Measurements from ENCODE around the gene KCNK15. TPM values are rescaled to one million over a fixed set of nuclear protein-coding genes. Genes with fewer than 3 reads are reported as not detected.
A peak's percentile ranks its signal among the peaks of the same experiment; 100 is the strongest.

The KCNK15 gene
- total RNA-seq, 1 experiment from 2014 or later, result 0.33 TPM

DNA sequence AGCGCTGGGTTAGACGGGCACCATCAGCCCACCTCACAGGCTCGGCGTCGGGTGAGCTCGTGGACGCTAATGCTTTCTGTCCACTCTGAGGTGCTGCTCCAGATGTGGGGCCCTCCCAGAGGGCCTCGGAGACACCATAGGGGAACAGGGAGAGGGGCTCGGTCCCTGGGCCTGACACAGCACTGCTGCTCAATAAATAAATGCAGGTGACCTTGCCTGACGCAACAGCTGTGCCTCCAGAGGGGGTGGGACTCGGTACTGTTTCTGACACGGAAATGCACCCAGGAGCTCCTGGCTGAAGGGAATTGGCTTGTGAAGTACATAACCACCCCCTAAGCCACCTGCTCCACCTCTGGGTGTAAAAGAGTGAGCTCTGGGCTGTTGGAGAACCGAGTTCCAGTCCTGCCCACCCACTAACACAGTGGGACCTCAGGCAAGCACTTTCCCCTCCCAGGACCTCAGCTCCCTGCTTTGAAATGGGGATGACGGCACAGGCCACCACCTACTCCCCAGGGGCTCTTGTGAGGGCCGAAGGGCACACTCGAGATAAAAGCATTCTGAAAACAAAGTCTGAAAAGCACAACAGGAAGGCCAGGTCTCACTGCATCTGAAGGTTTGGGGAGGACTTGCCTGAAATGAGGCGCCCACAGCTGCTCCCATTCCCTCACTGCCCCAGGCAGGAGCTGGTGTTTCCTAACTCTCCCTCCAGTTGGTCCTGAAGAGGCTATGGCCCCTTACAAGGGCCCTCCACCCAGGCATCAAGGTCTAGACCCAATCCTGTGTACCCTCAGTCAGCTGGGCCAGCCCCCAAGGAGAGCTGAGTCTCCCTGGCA lies 6.7 kb downstream of the KCNK15 start:
- no peak overlapping the region for H2BK20ac ChIP-seq (ENCODE audit: low read depth, low read length, poor library complexity, severe bottlenecking)
- H3K4me1 ChIP-seq (ENCODE audit: insufficient read depth, low read length), result no peaks in the 10 kb centered on the region
- H3K56ac ChIP-seq (ENCODE audit: insufficient read length, low read depth, low read length), result no peak overlapping the region
- H3K27me3 ChIP-seq (ENCODE audit: insufficient read depth, low read length), result no peaks in the 10 kb centered on the region
- no peak overlapping the region for H4K91ac ChIP-seq (ENCODE audit: insufficient read length, low read depth, low read length)
- H3K27ac ChIP-seq (ENCODE audit: insufficient read length, low read depth, low read length), result no peak overlapping the region
- 0 out of 7 replicates have a peak overlapping the region, but pooled peaks of 1 of the 3 experiments have one; percentile 16 for H3K27ac Mint-ChIP-seq
- H3K4ac ChIP-seq (ENCODE audit: low read depth, low read length), result no peak overlapping the region
- H3K4me3 Mint-ChIP-seq, result no peak overlapping the region
- H2BK120ac ChIP-seq (ENCODE audit: low read depth, low read length, poor library complexity, severe bottlenecking), result no peak overlapping the region
- H3T11ph ChIP-seq (ENCODE audit: low read length), result no peak overlapping the region
- H3K9ac ChIP-seq (ENCODE audit: extremely low read depth, insufficient read length, low read length), result no peak overlapping the region
- peaks cover 2% of the 10 kb centered on the region for H3K23me2 ChIP-seq (ENCODE audit: insufficient read length, low read depth, low read length, poor library complexity, severe bottlenecking)
- TF ChIP-seq, protein P1, sequence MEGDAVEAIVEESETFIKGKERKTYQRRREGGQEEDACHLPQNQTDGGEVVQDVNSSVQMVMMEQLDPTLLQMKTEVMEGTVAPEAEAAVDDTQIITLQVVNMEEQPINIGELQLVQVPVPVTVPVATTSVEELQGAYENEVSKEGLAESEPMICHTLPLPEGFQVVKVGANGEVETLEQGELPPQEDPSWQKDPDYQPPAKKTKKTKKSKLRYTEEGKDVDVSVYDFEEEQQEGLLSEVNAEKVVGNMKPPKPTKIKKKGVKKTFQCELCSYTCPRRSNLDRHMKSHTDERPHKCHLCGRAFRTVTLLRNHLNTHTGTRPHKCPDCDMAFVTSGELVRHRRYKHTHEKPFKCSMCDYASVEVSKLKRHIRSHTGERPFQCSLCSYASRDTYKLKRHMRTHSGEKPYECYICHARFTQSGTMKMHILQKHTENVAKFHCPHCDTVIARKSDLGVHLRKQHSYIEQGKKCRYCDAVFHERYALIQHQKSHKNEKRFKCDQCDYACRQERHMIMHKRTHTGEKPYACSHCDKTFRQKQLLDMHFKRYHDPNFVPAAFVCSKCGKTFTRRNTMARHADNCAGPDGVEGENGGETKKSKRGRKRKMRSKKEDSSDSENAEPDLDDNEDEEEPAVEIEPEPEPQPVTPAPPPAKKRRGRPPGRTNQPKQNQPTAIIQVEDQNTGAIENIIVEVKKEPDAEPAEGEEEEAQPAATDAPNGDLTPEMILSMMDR (conservative IDR thresholded peaks at IDR 0.05), result no peak
- no peak overlapping the region for H3K18ac ChIP-seq (ENCODE audit: insufficient read length, low read depth, low read length)
- no CpG with 5 or more reads among the region's 17 CpGs for WGBS (ENCODE audit: extremely low coverage, insufficient read length, low lambda C conversion rate)
- no peaks in the 10 kb centered on the region for H3K79me2 ChIP-seq (ENCODE audit: insufficient read depth, low read length)
- no peak overlapping the region for H4K8ac ChIP-seq (replicated peaks; ENCODE audit: insufficient read length, low read depth, low read length)
- no peak overlapping the region for H2AK5ac ChIP-seq (ENCODE audit: insufficient read length, low read length)
- no peak overlapping the region for H2AFZ ChIP-seq (ENCODE audit: low read length)
- DNase-seq, result no peak
- peaks cover 22% of the 10 kb centered on the region for H3K27me3 Mint-ChIP-seq (ENCODE audit: low read depth)
- no peak overlapping the region for H2BK12ac ChIP-seq (ENCODE audit: insufficient read length, low read depth, low read length)
- H3K4me2 ChIP-seq (ENCODE audit: insufficient read depth, insufficient read length, low read length), result no peak overlapping the region
- no peak overlapping the region for H4K5ac ChIP-seq (ENCODE audit: insufficient read length, low read depth, low read length)
- H3K9me3 ChIP-seq (ENCODE audit: control insufficient read depth, low read depth, low read length), result no peaks in the 10 kb centered on the region
- no peaks in the 10 kb centered on the region; a peak in 1 of 5 replicates for H3K9me3 Mint-ChIP-seq
- H3K36me3 Mint-ChIP-seq (ENCODE audit: insufficient read depth in 1 of 3, low read depth in 3 of 3), result peaks cover 0 to 23% (median 2%) of the 10 kb centered on the region in 3 experiments; a peak in 4 of 7 replicates
- H2BK5ac ChIP-seq (ENCODE audit: insufficient read length, low read length), result no peak overlapping the region
- no peaks in the 10 kb centered on the region for H3K79me1 ChIP-seq (ENCODE audit: insufficient read depth, low read depth, low read length, poor library complexity, severe bottlenecking)
- H3K4me1 Mint-ChIP-seq, result peaks cover 11 to 34% of the 10 kb centered on the region in 2 experiments
- no peak overlapping the region for H2BK15ac ChIP-seq (ENCODE audit: low read depth, low read length)
- H3K23ac ChIP-seq (ENCODE audit: insufficient read length, low read depth, low read length), result no peak overlapping the region
- no peak overlapping the region for H3K14ac ChIP-seq (ENCODE audit: insufficient read depth, low read length)
- no peaks in the 10 kb centered on the region for H4K20me1 ChIP-seq (ENCODE audit: control insufficient read depth, insufficient read depth, insufficient read length)
